Measurements from ENCODE around the gene RECQL5. TPM values are rescaled to one million over a fixed set of nuclear protein-coding genes. Genes with fewer than 3 reads are reported as not detected.
"Not testable (repeated sequence)": the region's sequence is repeated elsewhere in the genome, so short reads cannot be mapped to it uniquely, and the experiment has no call there.

RECQL5 gene
- total RNA-seq, 4 donors from 2014 or later: 6.3 to 14.7 (median 11.9) TPM

DNA sequence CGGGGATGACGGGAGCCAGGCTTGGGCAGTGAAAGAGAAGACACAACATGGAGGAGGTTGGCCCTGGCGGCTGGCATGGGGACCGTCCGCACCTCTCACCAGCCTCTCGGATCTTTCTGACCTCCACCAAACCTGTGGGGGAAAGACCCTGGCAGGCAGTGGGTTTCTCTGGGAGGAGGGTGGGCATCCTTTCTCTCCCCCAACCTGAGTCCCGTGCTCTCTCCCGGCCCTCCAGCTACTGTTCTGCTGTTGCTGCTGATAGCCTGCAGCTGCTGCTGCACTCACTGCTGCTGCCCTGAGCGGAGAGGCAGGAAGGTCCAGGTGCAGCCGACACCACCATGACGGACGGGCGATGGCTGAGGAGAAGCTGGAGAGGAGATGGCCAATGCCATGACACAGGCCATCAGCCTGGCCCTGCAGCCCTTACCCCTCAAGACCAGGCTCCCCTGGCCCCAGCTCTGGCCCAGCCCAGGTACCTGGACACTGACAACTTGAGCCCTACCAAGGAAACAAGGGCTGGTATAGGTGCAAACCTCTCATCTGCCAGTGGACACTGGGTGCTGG is 26.3 kb downstream of the RECQL5 start:
- TF ChIP-seq, protein P1, sequence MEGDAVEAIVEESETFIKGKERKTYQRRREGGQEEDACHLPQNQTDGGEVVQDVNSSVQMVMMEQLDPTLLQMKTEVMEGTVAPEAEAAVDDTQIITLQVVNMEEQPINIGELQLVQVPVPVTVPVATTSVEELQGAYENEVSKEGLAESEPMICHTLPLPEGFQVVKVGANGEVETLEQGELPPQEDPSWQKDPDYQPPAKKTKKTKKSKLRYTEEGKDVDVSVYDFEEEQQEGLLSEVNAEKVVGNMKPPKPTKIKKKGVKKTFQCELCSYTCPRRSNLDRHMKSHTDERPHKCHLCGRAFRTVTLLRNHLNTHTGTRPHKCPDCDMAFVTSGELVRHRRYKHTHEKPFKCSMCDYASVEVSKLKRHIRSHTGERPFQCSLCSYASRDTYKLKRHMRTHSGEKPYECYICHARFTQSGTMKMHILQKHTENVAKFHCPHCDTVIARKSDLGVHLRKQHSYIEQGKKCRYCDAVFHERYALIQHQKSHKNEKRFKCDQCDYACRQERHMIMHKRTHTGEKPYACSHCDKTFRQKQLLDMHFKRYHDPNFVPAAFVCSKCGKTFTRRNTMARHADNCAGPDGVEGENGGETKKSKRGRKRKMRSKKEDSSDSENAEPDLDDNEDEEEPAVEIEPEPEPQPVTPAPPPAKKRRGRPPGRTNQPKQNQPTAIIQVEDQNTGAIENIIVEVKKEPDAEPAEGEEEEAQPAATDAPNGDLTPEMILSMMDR (IDR thresholded peaks at IDR 0.05): no peak
- TF ChIP-seq POLR2A (IDR thresholded peaks at IDR 0.05; ENCODE audit: low read depth) (no peak), EP300 (IDR thresholded peaks at IDR 0.05) (no peak), POLR2AphosphoS5 (IDR thresholded peaks at IDR 0.05) (no peak)
- peaks cover 0 to 57% (median 20%) of the 10 kb centered on the region in 4 donors for H3K36me3 ChIP-seq
- H3K27me3 ChIP-seq: no peaks in the 10 kb centered on the region
- H3K27ac ChIP-seq (replicated peaks in 1 of 4): no peak overlapping the region
- H3K4me1 ChIP-seq: peaks cover 0 to 29% (median 3%) of the 10 kb centered on the region in 4 donors
- intact Hi-C loops (cut with DNase I): no loop called here
- DNase-seq (ENCODE audit: extremely low spot score): no peak
- H3K9me3 ChIP-seq: no peaks in the 10 kb centered on the region
- 94% methylated on average over 9 of the region's 13 CpGs for WGBS
- no peak overlapping the region for H3K4me3 ChIP-seq

DNA sequence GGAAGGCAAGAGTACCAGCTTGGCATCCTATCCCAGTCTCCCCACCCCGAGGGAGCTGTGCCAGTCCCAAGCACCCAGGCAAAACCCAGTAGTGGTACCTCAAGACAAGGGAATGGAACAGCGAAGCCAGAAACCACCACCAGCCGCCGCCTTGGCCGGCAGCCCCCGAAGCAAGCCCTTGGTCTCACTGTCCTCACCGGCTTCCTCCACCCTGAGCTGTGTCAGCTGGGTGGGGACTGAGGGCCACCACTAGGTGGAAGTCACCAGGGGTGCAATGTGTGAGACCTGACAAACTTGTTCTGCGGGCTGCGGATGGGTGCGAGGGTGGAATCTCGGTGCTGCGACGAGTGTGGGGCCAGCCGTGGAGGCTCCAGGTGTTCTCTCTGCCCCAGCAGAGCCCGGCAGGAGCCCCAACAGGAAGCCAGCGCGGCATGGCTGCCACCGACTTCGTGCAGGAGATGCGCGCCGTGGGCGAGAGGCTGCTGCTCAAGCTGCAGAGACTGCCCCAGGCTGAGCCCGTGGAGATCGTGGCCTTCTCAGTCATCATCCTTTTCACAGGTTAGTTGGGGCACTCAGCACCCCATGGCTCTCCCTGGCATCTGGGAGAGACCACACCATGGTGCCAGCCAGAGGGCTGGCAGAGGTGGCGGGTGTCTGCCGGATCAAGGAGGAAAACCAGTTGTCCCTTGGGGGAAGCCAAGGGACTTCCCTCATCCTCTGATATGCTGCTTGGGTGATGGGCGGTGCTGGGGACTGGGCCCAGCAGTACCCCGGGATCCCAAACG is 27.0 kb downstream of the RECQL5 start:
- TF ChIP-seq, protein P1 (IDR thresholded peaks at IDR 0.05): no peak
- no peak for TF ChIP-seq POLR2AphosphoS5 (IDR thresholded peaks at IDR 0.05)
- no peak for TF ChIP-seq POLR2A (IDR thresholded peaks at IDR 0.05; ENCODE audit: low read depth)
- no peak for TF ChIP-seq EP300 (IDR thresholded peaks at IDR 0.05)
- H3K27ac ChIP-seq (replicated peaks in 1 of 4): no peak overlapping the region

DNA sequence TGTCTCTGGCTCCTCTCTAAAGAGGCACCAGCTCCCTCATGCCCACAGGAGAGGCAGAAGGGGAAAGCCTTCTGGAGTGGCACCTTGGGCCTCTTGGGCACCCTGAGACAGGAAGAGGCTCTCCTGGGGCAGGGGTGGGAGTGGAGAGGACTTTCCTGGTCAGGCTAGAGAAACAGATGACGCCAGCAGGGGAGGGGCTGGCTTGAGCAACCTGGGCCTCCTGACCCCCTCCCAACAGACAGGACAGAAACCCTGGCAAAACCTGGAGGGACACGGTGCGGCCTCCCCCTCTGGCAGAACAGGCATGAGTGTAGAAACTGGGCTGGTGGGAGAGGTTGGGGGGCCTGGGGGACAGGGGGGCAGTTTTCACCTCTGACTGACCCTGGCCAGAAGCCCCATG is 27.6 kb downstream of the RECQL5 start:
- H3K4me3 ChIP-seq: no peak overlapping the region
- H3K9me3 ChIP-seq: no peaks in the 10 kb centered on the region
- H3K27ac ChIP-seq (replicated peaks in 1 of 4): no peak overlapping the region
- H3K4me1 ChIP-seq: peaks cover 4 to 32% (median 8%) of the 10 kb centered on the region in 4 donors
- H3K27me3 ChIP-seq: no peaks in the 10 kb centered on the region
- intact Hi-C loops (cut with DNase I): no loop called here
- TF ChIP-seq, protein P1 (IDR thresholded peaks at IDR 0.05): no peak
- TF ChIP-seq POLR2AphosphoS5 (IDR thresholded peaks at IDR 0.05): no peak
- no peak for TF ChIP-seq EP300 (IDR thresholded peaks at IDR 0.05)
- no peak for TF ChIP-seq POLR2A (IDR thresholded peaks at IDR 0.05; ENCODE audit: low read depth)
- no peak for DNase-seq (ENCODE audit: extremely low spot score)
- H3K36me3 ChIP-seq: peaks cover 0 to 56% (median 20%) of the 10 kb centered on the region in 4 donors
- 83% methylated on average over 1 of the region's 3 CpGs for WGBS

More for the DNA sequence above, 27.0 kb downstream of the RECQL5 start:
- intact Hi-C loops (cut with DNase I): no loop called here
- DNase-seq (ENCODE audit: extremely low spot score): no peak
- H3K36me3 ChIP-seq: peaks cover 0 to 57% (median 20%) of the 10 kb centered on the region in 4 donors
- 89% methylated on average over 20 of the region's 30 CpGs for WGBS
- peaks cover 0 to 29% (median 3%) of the 10 kb centered on the region in 4 donors for H3K4me1 ChIP-seq
- H3K9me3 ChIP-seq: no peaks in the 10 kb centered on the region
- no peaks in the 10 kb centered on the region for H3K27me3 ChIP-seq
- no peak overlapping the region for H3K4me3 ChIP-seq

DNA sequence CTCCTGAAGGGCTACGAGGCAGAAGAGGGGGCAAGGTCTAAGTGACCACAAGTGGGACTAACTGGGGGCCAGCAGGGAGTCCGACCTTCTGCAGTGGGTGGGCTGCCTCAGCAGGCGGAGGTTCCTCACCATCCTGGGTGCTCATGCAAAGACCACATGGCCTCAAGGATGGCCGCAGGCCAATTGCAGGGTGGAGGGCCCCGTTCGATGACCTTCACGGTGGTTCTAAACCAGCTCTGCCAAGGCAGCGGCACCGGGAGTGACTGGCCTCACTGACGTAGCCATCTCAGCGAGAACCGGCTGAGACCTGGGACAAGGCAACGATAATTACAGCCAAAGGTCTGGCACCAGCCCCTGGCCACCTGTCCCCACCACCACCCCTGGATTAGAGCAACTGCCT is 28.1 kb downstream of the RECQL5 start:
- H3K4me3 ChIP-seq: no peak overlapping the region
- WGBS: 92% methylated on average over 11 of the region's 13 CpGs
- intact Hi-C loops (cut with DNase I): no loop called here
- no peak overlapping the region for H3K27ac ChIP-seq (replicated peaks in 1 of 4)
- H3K36me3 ChIP-seq: peaks cover 0 to 52% (median 19%) of the 10 kb centered on the region in 4 donors
- no peaks in the 10 kb centered on the region for H3K9me3 ChIP-seq
- no peak for TF ChIP-seq POLR2AphosphoS5 (IDR thresholded peaks at IDR 0.05)
- TF ChIP-seq, protein P1 (IDR thresholded peaks at IDR 0.05): no peak
- no peak for TF ChIP-seq POLR2A (IDR thresholded peaks at IDR 0.05; ENCODE audit: low read depth)
- no peak for TF ChIP-seq EP300 (IDR thresholded peaks at IDR 0.05)
- no peaks in the 10 kb centered on the region for H3K27me3 ChIP-seq
- peaks cover 8 to 36% (median 13%) of the 10 kb centered on the region in 4 donors for H3K4me1 ChIP-seq
- DNase-seq (ENCODE audit: extremely low spot score): no peak

DNA sequence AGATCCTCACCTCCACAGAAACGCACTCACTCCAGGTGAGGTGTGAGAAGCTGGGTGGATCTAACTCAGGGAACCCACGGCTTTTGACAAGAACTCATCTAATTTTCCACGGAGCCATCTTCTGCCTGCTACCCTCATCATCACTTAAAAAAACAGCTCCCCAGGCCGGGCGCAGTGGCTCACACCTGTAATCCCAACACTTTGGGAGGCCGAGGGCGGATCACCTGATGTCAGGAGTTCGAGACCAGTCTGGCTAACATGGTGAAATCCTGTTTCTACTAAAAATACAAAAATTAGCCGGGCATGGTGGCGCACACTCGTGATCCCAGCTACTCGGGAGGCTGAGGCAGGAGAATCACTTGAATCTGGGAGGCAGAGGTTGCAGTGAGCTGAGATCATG is 28.9 kb downstream of the RECQL5 start:
- intact Hi-C loops (cut with DNase I); DNase-seq (ENCODE audit: extremely low spot score); H3K9me3 ChIP-seq; H3K4me3 ChIP-seq; H3K27me3 ChIP-seq; H3K27ac ChIP-seq (replicated peaks in 1 of 4): not testable (repeated sequence)
- H3K36me3 ChIP-seq: peaks cover 0 to 43% (median 15%) of the 10 kb centered on the region in 4 donors
- WGBS: 93% methylated on average over 12 of the region's 12 CpGs
- H3K4me1 ChIP-seq: peaks cover 17 to 45% (median 21%) of the 10 kb centered on the region in 4 donors

Measured in esophagus muscularis mucosa (tissue), 4 donors.